ENCODE results near the gene MAST4. TPM values are rescaled to one million over a fixed set of nuclear protein-coding genes. Genes with fewer than 3 reads are reported as not detected.

MAST4 gene
- total and polyA plus RNA-seq, 2 of the 4 experiments (the other 2 are of a cell fraction), result 4.8 to 6.8 TPM

DNA sequence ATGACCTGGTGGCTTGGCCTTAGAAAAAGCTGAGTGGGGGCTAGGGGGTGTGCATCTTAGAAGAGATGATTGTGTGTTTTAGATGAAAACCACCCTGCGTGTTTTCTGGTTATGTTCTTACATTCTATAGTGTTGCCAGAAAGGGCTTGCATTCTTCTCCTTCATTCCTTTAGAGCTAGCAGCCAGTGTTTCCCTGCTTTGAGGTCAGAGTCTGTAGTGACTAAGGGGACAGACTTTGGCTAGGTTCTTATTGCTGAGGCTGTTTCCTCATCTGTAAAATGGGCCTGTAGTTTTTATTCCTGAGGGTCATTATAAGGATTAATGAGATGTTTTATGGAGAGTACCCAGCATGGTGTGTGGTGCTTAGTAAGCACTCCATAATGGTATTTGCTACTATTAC, 6.4 kb downstream of the MAST4 start:
- Histone ChIP-seq H4K20me1 (ENCODE audit: insufficient read depth, low read length) (no peaks in the 10 kb centered on the region), H3K4me2 (ENCODE audit: low read depth, low read length) (no peak overlapping the region), H2AK5ac (ENCODE audit: low read depth, low read length) (no peak overlapping the region), H2BK5ac (ENCODE audit: low read depth, low read length, poor library complexity, severe bottlenecking) (no peak overlapping the region), H3K4me1 (ENCODE audit: control insufficient read depth, insufficient read depth, low read length) (no peaks in the 10 kb centered on the region), H2BK120ac (ENCODE audit: low read depth, low read length) (no peak overlapping the region), H2BK20ac (ENCODE audit: low read depth, low read length) (no peak overlapping the region), H3K9ac (ENCODE audit: low read depth, low read length) (no peak overlapping the region), H3K9me1 (ENCODE audit: insufficient read depth, low read length) (no peaks in the 10 kb centered on the region), H3K9me3 (ENCODE audit: control insufficient read depth, insufficient read depth, low read length) (no peaks in the 10 kb centered on the region), H2AK9ac (replicated peaks; ENCODE audit: low read depth, low read length, poor library complexity) (no peak overlapping the region), H3K4ac (ENCODE audit: low read depth, low read length) (no peak overlapping the region), H3K79me1 (ENCODE audit: low read depth in 1 of 2, low read length in 2 of 2) (no peaks in the 10 kb centered on the region), H3K14ac (replicated peaks; ENCODE audit: low read depth, low read length) (no peak overlapping the region), H3K18ac (ENCODE audit: low read depth, low read length) (no peak overlapping the region), H3K56ac (ENCODE audit: extremely low read depth, insufficient read depth, low read length) (no peak overlapping the region), H2AFZ (replicated peaks; ENCODE audit: low read length, poor library complexity) (no peak overlapping the region), H3K4me3 (ENCODE audit: insufficient read depth, low read depth, low read length) (no peak overlapping the region), H4K5ac (ENCODE audit: low read depth, low read length) (no peak overlapping the region), H3K23ac (ENCODE audit: low read depth, low read length) (no peak overlapping the region), H3K36me3 (ENCODE audit: control insufficient read depth, insufficient read depth, low read length) (no peaks in the 10 kb centered on the region), H2BK15ac (ENCODE audit: low read depth, low read length) (no peak overlapping the region), H4K91ac (ENCODE audit: insufficient read depth, low read depth, low read length) (no peak overlapping the region), H4K8ac (ENCODE audit: low read depth in 2 of 2, low read length in 2 of 2) (no peak overlapping the region), H3K27me3 (ENCODE audit: control insufficient read depth, insufficient read depth, low read length) (peaks cover 14% of the 10 kb centered on the region), H3K27ac (ENCODE audit: insufficient read depth, low read length) (no peak overlapping the region)
- ATAC-seq (ENCODE audit: low read depth) (no peak), DNase-seq (no peak)
- ChIA-PET CTCF (no interaction called here), POLR2A (ENCODE audit: unreplicated experiment) (no interaction called here)
- dilution Hi-C loops (cut with HindIII; ENCODE audit: low sequenced_read_pairs, unreplicated experiment), result no loop called here
- in situ Hi-C loops (cut with MboI; ENCODE audit: low sequenced_read_pairs), result no loop called here
- BruUV-seq (replicated peaks), result no TSS peak
- TF ChIP-seq, protein P1, sequence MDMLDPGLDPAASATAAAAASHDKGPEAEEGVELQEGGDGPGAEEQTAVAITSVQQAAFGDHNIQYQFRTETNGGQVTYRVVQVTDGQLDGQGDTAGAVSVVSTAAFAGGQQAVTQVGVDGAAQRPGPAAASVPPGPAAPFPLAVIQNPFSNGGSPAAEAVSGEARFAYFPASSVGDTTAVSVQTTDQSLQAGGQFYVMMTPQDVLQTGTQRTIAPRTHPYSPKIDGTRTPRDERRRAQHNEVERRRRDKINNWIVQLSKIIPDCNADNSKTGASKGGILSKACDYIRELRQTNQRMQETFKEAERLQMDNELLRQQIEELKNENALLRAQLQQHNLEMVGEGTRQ (IDR thresholded peaks at IDR 0.05; ENCODE audit: low read depth, low read length), result no peak
- TF ChIP-seq RAD21 (IDR thresholded peaks at IDR 0.05; ENCODE audit: low read length) (no peak), MAFK (IDR thresholded peaks at IDR 0.05; ENCODE audit: low read depth, low read length) (no peak), CHD1 (IDR thresholded peaks at IDR 0.05; ENCODE audit: low read depth, low read length) (no peak), MXI1 (IDR thresholded peaks at IDR 0.05; ENCODE audit: borderline replicate concordance, low read depth, low read length) (no peak), POLR2A (IDR thresholded peaks at IDR 0.05; ENCODE audit: low read depth, low read length) (no peak), MAZ (IDR thresholded peaks at IDR 0.05; ENCODE audit: borderline replicate concordance, low read depth, low read length) (no peak), RFX5 (IDR thresholded peaks at IDR 0.05; ENCODE audit: low read depth, low read length) (no peak), SMC3 (IDR thresholded peaks at IDR 0.05; ENCODE audit: low read depth, low read length) (no peak), FOS (IDR thresholded peaks at IDR 0.05; ENCODE audit: low read depth, low read length) (no peak), NFE2L2 (IDR thresholded peaks at IDR 0.05; ENCODE audit: low read depth, low read length) (no peak), CEBPB (IDR thresholded peaks at IDR 0.05; ENCODE audit: low read depth, low read length) (no peak), BHLHE40 (IDR thresholded peaks at IDR 0.05; ENCODE audit: low read depth, low read length) (no peak), RCOR1 (IDR thresholded peaks at IDR 0.05; ENCODE audit: insufficient replicate concordance, low read length) (no peak)
- TF ChIP-seq, protein P2, sequence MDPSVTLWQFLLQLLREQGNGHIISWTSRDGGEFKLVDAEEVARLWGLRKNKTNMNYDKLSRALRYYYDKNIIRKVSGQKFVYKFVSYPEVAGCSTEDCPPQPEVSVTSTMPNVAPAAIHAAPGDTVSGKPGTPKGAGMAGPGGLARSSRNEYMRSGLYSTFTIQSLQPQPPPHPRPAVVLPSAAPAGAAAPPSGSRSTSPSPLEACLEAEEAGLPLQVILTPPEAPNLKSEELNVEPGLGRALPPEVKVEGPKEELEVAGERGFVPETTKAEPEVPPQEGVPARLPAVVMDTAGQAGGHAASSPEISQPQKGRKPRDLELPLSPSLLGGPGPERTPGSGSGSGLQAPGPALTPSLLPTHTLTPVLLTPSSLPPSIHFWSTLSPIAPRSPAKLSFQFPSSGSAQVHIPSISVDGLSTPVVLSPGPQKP (IDR thresholded peaks at IDR 0.05; ENCODE audit: borderline replicate concordance, low read depth, low read length), result no peak
- TF ChIP-seq, protein P3, sequence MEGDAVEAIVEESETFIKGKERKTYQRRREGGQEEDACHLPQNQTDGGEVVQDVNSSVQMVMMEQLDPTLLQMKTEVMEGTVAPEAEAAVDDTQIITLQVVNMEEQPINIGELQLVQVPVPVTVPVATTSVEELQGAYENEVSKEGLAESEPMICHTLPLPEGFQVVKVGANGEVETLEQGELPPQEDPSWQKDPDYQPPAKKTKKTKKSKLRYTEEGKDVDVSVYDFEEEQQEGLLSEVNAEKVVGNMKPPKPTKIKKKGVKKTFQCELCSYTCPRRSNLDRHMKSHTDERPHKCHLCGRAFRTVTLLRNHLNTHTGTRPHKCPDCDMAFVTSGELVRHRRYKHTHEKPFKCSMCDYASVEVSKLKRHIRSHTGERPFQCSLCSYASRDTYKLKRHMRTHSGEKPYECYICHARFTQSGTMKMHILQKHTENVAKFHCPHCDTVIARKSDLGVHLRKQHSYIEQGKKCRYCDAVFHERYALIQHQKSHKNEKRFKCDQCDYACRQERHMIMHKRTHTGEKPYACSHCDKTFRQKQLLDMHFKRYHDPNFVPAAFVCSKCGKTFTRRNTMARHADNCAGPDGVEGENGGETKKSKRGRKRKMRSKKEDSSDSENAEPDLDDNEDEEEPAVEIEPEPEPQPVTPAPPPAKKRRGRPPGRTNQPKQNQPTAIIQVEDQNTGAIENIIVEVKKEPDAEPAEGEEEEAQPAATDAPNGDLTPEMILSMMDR (conservative IDR thresholded peaks at IDR 0.05; ENCODE audit: low read depth, low read length), result no peak
- intact Hi-C loops (cut with micrococcal nuclease), result no loop called here
- WGBS, 2 experiments (ENCODE audit: extremely low coverage in 2 of 2, insufficient read length in 1 of 2), result no CpG with 5 or more reads among the region's 1 CpG

Data from IMR-90 (cell line).